Panc1 (cell line): Measurements from ENCODE around the gene SLC7A14. TPM values are rescaled to one million over a fixed set of nuclear protein-coding genes. Genes with fewer than 3 reads are reported as not detected.

Experiments
- ATAC-seq: fragments of 200-7000 bp; cut with Tn5 transposase; 2 replicates; pipeline ENCODE4 v1.9.1; 2020; ENCODE audit warnings: mild to moderate bottlenecking, moderate library complexity
- BruUV-seq: library from RNA; stranded (reverse); fragments of 400-500 nt; replicated peaks from 2 replicates; lab custom pipeline; 2021; lab: Mats Ljungman, UMichigan
- CTCF ChIA-PET: fragments of 300-600 bp; sonication (Branson Sonifier 250); formaldehyde crosslinking; loops from one replicate; lab custom pipeline; 2022; ENCODE audit warnings: antibody characterized with exemption; lab: Charles Lee
- POLR2A ChIA-PET: fragments of 300-600 bp; sonication (Branson Sonifier 250); formaldehyde crosslinking; loops from one replicate; lab custom pipeline; 2022; ENCODE audit warnings: antibody characterized with exemption; lab: Charles Lee
- DNase-seq: peaks from one replicate; pipeline ENCODE4 v3.0.0-alpha.2; 2010; ENCODE audit warnings: low read depth, low spot score
- H3K27ac ChIP-seq: 2 replicates; pipeline ENCODE4 v1.5.1; 2011; ENCODE audit warnings: mild to moderate bottlenecking, low read length, inconsistent platforms
- H3K27me3 ChIP-seq: fragments of 200-500 bp; sonication (Bioruptor generic); 2 replicates; pipeline ENCODE4 v1.6.0; 2014; ENCODE audit warnings: low read length, inconsistent platforms; ENCODE audit not compliant: control insufficient read depth, insufficient read depth
- H3K36me3 ChIP-seq: fragments of 200-500 bp; sonication (Bioruptor generic); 2 replicates; pipeline ENCODE4 v1.5.1; 2014; ENCODE audit warnings: inconsistent platforms, mild to moderate bottlenecking, low read length, moderate library complexity; ENCODE audit not compliant: control insufficient read depth, insufficient read depth
- H3K4me1 ChIP-seq: 2 replicates; pipeline ENCODE4 v1.5.1; 2011; ENCODE audit warnings: inconsistent platforms, mild to moderate bottlenecking, low read length, moderate library complexity; ENCODE audit not compliant: control insufficient read depth, insufficient read depth
- H3K4me3 ChIP-seq, 2 experiments: 2 replicates each; pipeline ENCODE4 v1.5.1; 2011 to 2012; ENCODE audit warnings: low read depth in 2 of 2, low read length in 2 of 2, mild to moderate bottlenecking in 2 of 2, inconsistent platforms in 1 of 2, moderate library complexity in 1 of 2
- H3K9me3 ChIP-seq: fragments of 200-500 bp; sonication (Bioruptor generic); 2 replicates; pipeline ENCODE4 v1.5.1; 2014; ENCODE audit warnings: low read depth, mild to moderate bottlenecking, inconsistent platforms, low read length, moderate library complexity; ENCODE audit not compliant: control insufficient read depth, insufficient read depth
- POLR2AphosphoS5 ChIP-seq: IDR thresholded peaks from 2 replicates; pipeline ENCODE4 v1.6.1; 2012; ENCODE audit warnings: mild to moderate bottlenecking, low read depth, low read length, moderate library complexity
- REST ChIP-seq, 2 experiments: IDR thresholded peaks; 2 replicates each; pipeline ENCODE4 v1.6.1; 2011 to 2012; ENCODE audit warnings: low read depth in 2 of 2, control low read depth in 1 of 2, low read length in 1 of 2, mild to moderate bottlenecking in 1 of 2, moderate library complexity in 1 of 2; ENCODE audit not compliant: insufficient read depth in 1 of 2
- SIN3A ChIP-seq: IDR thresholded peaks from 2 replicates; pipeline ENCODE4 v1.6.1; 2012; ENCODE audit warnings: low read depth, mild to moderate bottlenecking, low read length, moderate library complexity, borderline replicate concordance; ENCODE audit not compliant: insufficient read depth
- TCF7L2 ChIP-seq: IDR thresholded peaks from 2 replicates; pipeline ENCODE4 v1.6.1; 2011; ENCODE audit warnings: mild to moderate bottlenecking, low read depth, low read length, inconsistent platforms
- in situ Hi-C: cut with HindIII; loops from 2 replicates; pipeline ENCODE4 v1.10.0; 2016; ENCODE audit warnings: low sequenced_read_pairs, low pct_unique_long_range_greater_than_20kb
- intact Hi-C: fragments of 100-400 bp; cut with micrococcal nuclease; formaldehyde crosslinking; loops from one replicate; pipeline ENCODE4 v1.10.0; 2022; ENCODE audit not compliant: unreplicated experiment
- total RNA-seq: library from RNA; stranded (reverse); gene quantifications from one replicate; pipeline ENCODE4 v1.2.1, GENCODE V29; 2021; ENCODE audit not compliant: unreplicated experiment
- TF ChIP-seq, protein P1 (sequence below): fragments of 450-650 bp; IDR thresholded peaks from 2 replicates; pipeline ENCODE4 v1.5.1; 2017; ENCODE audit warnings: mild to moderate bottlenecking

SLC7A14 gene
- total RNA-seq, 1 experiment from 2014 or later = not detected

DNA sequence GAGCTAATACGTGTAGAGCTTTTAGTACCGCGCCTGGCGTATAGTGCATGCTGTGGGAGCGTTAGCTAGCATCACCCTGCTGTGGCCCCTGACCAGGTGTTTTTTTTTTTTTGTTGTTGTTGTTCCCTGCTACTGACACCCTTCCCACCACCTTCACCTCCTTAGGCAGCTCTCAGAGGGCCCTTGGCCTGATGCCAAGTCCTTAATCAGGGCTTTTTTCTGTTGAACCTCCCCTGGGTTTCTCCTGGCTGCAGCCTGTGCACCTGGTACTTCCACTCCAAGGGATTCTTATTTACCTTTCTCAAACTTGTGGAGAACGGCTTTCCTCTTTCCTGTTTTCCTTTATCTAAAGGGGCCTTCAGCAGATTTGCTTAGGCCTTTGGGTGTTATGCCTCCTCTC lies 53.3 kb downstream of the SLC7A14 start:
- ATAC-seq (no peak), DNase-seq (no peak)
- intact Hi-C loops = no loop called here
- TF ChIP-seq, protein P1, sequence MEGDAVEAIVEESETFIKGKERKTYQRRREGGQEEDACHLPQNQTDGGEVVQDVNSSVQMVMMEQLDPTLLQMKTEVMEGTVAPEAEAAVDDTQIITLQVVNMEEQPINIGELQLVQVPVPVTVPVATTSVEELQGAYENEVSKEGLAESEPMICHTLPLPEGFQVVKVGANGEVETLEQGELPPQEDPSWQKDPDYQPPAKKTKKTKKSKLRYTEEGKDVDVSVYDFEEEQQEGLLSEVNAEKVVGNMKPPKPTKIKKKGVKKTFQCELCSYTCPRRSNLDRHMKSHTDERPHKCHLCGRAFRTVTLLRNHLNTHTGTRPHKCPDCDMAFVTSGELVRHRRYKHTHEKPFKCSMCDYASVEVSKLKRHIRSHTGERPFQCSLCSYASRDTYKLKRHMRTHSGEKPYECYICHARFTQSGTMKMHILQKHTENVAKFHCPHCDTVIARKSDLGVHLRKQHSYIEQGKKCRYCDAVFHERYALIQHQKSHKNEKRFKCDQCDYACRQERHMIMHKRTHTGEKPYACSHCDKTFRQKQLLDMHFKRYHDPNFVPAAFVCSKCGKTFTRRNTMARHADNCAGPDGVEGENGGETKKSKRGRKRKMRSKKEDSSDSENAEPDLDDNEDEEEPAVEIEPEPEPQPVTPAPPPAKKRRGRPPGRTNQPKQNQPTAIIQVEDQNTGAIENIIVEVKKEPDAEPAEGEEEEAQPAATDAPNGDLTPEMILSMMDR = no peak
- no peak for TF ChIP-seq SIN3A
- TF ChIP-seq REST (IDR thresholded peaks at IDR 0.05; ENCODE audit: insufficient read depth in 1 of 2, low read depth in 2 of 2, low read length in 1 of 2) = no peak
- no peak for TF ChIP-seq TCF7L2
- TF ChIP-seq POLR2AphosphoS5 = no peak
- no TSS peak for BruUV-seq
- in situ Hi-C loops = no loop called here
- no peaks in the 10 kb centered on the region for H3K4me1 ChIP-seq
- H3K27ac ChIP-seq = no peak overlapping the region
- peaks cover 8% of the 10 kb centered on the region; the same call in 1 of the 2 replicates for H3K27me3 ChIP-seq
- CTCF ChIA-PET = no interaction called here
- no peaks in the 10 kb centered on the region for H3K9me3 ChIP-seq
- no peaks in the 10 kb centered on the region for H3K36me3 ChIP-seq
- POLR2A ChIA-PET = no interaction called here
- no peak overlapping the region for H3K4me3 ChIP-seq

DNA sequence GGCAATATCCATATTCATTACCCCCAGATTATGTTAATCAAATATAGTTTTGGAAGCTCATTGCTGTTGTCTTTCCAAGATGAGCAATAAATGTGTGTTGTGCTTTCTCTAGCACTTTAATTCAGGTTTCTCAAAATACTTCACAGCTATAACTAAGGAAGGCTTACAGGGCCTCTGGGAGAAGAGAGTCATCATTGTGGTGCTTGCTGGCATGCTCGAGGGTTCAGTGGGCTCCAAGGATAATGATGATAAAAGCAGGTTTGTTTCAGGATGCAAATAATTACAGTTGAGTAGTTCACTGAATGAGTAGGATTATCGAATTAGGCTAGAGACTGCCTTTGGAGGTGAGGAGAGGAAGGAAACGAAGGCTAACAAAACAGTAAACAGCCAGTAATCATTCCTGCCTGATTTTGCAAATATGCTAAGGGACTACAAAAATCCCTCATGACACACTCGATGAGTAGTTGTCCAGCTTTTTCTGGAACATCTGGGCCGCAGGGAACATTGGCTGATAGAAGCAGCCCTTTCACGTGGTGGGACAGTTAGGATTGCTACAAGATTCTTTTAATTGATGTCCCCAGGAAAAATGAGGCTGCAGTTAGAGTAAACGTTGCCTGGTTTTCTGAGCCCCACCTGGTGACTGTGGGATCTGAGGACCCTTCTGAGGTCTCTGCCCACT lies 54.1 kb downstream of the SLC7A14 start:
- no peak overlapping the region for H3K27ac ChIP-seq
- DNase-seq = no peak
- TF ChIP-seq TCF7L2 (no peak), REST (IDR thresholded peaks at IDR 0.05; ENCODE audit: insufficient read depth in 1 of 2, low read depth in 2 of 2, low read length in 1 of 2) (no peak), SIN3A (no peak), POLR2AphosphoS5 (no peak)
- TF ChIP-seq, protein P1 = no peak
- no peaks in the 10 kb centered on the region for H3K4me1 ChIP-seq
- no peak overlapping the region for H3K4me3 ChIP-seq
- ATAC-seq = no peak
- ChIA-PET POLR2A (no interaction called here), CTCF (interaction anchor here (0.5 kb wide), 1 partner anchor 342 kb away, joined by 3 read pairs; no protein-coding TSS in a partner anchor)
- BruUV-seq = no TSS peak
- intact Hi-C loops = no loop called here
- peaks cover 8% of the 10 kb centered on the region; the same call in 1 of the 2 replicates for H3K27me3 ChIP-seq
- no peaks in the 10 kb centered on the region for H3K9me3 ChIP-seq
- no peaks in the 10 kb centered on the region for H3K36me3 ChIP-seq
- in situ Hi-C loops = no loop called here
